ENCODE results near the gene ANKRD6.

ANKRD6 gene

DNA sequence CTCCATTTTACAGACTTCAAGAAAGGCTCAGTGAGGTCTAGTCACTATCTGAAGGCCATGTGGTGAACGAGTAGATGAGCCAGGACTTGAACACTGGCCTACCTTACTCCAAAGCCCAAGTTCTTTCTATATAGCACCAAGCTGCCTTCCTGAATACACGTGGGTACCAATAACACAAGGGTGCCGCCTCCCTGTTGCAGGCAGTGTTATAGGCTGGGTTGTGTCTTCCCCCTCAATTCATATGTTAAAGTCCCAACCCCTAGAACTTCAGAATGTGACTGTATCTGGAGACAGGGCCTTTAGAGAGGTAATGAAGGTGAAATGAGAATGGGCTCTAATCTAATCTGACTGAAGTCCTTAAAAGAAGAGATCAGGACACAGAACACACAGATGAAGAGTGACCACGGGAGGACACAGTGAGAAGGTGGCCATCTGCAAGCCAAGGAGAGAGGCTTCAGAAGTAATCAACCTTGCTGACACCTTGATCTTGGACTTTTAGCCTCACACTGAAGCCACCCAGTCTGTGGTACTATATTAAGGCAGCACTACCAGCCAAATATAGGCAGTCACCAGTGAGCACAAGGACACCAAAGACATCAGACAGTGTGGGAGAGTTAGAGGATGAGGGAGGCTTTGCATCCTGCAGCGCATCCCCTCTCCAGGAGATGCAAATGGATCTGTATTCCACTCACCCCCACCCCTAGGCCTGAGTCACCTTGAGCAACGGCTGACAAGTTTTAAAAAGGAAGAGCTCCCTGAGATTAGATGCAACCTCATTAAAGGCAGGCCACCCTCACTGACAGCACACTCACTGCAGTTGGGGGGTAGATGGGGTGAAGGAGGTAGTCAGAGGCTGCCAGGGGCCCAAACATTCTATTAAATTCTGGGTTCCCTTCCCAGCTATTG is 246.5 kb downstream of the ANKRD6 start:
- no peak for FAIRE-seq
- DNase-seq (ENCODE audit: insufficient read length, low spot score), result no peak

DNA sequence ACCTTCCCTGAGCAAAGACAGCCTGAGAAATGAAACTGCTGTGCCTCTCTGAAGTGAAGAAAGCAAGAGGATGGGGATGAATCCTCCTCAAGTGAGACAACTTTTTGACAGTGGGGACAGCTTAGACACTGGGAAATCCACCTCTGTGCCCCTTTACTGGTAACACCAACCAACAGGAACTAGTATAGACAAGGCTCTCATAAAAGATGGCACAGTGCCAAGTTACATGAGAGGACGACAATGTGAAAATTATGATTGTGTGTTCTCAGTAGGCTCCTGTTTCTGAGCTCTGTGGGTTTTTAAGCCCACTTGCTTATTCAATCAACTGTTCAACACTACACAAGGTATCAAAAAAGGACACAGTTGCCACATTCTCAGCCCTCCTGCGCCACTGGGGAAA is 247.2 kb downstream of the ANKRD6 start:
- DNase-seq (ENCODE audit: insufficient read length, low spot score) (no peak), FAIRE-seq (no peak)

GRCh38 chr6:89680551-89680950 is 247.6 kb downstream of the ANKRD6 start:
- DNase-seq (ENCODE audit: insufficient read length, low spot score) (no peak), FAIRE-seq (no peak)

- DNase-seq (ENCODE audit: insufficient read length, low spot score), result no peak
- FAIRE-seq, result no peak
Observed at GRCh38 chr6:89681983-89682564, 249.1 kb downstream of the ANKRD6 start.

DNA sequence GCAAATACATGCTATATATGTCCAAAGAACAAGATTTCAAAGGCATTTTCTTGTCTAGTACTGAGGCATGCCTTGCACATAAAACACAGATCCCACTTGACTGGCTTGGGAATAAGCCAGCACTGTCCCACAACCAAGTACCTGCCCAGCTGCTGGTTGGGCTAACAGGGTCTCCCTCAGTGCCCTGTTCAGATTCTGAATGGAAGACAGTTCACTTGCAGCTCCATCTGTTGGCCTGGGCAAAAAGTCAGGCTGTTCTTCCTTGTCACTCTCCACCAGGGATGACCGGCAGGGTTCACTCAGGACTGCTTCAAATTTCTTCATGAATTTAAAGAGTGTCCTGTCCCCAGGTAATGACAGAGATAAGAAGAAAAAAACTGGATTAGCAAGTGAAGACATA is 250.0 kb downstream of the ANKRD6 start:
- DNase-seq (ENCODE audit: insufficient read length, low spot score) (no peak), FAIRE-seq (no peak)

Data from HTR-8/SVneo (cell line).